Tibial artery (tissue), 4 donors: ENCODE measurements around the gene PTEN.
A peak's percentile ranks its signal among the peaks of the same experiment; 100 is the strongest.

ENCODE experiments used
- DNase-seq, 2 donors: peaks; one replicate each; pipeline ENCODE4 v3.0.0-alpha.2; 2019
- H3K27ac ChIP-seq, 2 donors: fragments of 200-600 bp; sonication (generic) in 1 of 2; 1 replicate in 1 of 2; 2 replicates in 1 of 2; pipeline ENCODE4 v1.5.1; 2018 to 2019; ENCODE audit warnings: mild to moderate bottlenecking in 1 of 2
- H3K27me3 ChIP-seq, 2 donors: fragments of 200-600 bp; sonication (generic) in 1 of 2; one replicate each; pipeline versions ENCODE4 v1.5.1 to v1.6.0; 2016 to 2019
- H3K36me3 ChIP-seq, 3 donors: fragments of 200-600 bp; sonication (generic) in 2 of 3; one replicate each; pipeline ENCODE4 v1.5.1; 2016 to 2019; ENCODE audit warnings: mild to moderate bottlenecking in 2 of 3
- H3K4me1 ChIP-seq, 4 donors: fragments of 200-600 bp; sonication (generic) in 2 of 4; 1 replicate in 3 of 4; 2 replicates in 1 of 4; pipeline ENCODE4 v1.5.1; 2016 to 2019
- H3K4me3 ChIP-seq, 2 donors: fragments of 200-600 bp; sonication (generic) in 1 of 2; 1 replicate in 1 of 2; 2 replicates in 1 of 2; pipeline ENCODE4 v1.5.1; 2018 to 2019; ENCODE audit warnings: mild to moderate bottlenecking in 2 of 2
- H3K9me3 ChIP-seq, 3 donors: fragments of 200-600 bp; sonication (generic) in 1 of 3; one replicate each; pipeline ENCODE4 v1.5.1; 2016 to 2019
- CTCF ChIP-seq, 2 experiments: fragments of 200-600 bp in 1 of 2; fragments of 450-650 bp in 1 of 2; IDR thresholded peaks; one replicate each; pipeline ENCODE4 v1.5.1; 2017 to 2019; ENCODE audit warnings: antibody characterized with exemption in 2 of 2, mild to moderate bottlenecking in 1 of 2, moderate library complexity in 1 of 2
- intact Hi-C: fragments of 100-400 bp; cut with DNase I; formaldehyde crosslinking; loops from one replicate; pipeline ENCODE4 v1.15.0; 2023; ENCODE audit warnings: low total_unique reads

PTEN gene

DNA sequence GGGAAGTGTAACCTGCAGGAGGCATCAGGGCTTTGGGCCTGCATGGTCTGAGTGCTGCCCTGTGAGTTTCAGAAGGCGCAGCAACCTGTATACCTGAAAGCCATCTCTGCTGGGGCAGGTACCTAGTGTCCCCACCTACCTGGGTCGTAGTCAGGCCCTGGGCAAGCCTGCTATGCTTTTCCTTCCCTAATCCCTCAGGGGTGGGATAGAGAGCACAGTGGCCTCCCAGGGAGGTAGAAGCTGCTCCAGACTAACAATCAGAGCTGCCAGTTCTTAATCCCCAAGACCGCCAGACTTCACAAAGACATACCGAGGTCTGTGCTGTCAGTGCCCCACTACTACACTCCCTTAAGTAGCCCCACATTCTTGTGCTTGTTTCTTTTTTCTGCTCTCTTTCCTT is 52.0 kb downstream of the PTEN start:
- DNase-seq: no peak
- H3K27ac ChIP-seq: peak overlapping the region; percentile 0 to 7
- intact Hi-C loops: no loop called here
- H3K36me3 ChIP-seq: peaks cover 18 to 21% (median 19%) of the 10 kb centered on the region in 3 donors
- TF ChIP-seq CTCF (IDR thresholded peaks at IDR 0.05): no peak
- peaks cover 0 to 49% (median 12%) of the 10 kb centered on the region in 4 donors for H3K4me1 ChIP-seq
- no peaks in the 10 kb centered on the region for H3K27me3 ChIP-seq
- no peak overlapping the region for H3K4me3 ChIP-seq
- peaks cover 0 to 15% (median 4%) of the 10 kb centered on the region in 3 donors for H3K9me3 ChIP-seq

DNA sequence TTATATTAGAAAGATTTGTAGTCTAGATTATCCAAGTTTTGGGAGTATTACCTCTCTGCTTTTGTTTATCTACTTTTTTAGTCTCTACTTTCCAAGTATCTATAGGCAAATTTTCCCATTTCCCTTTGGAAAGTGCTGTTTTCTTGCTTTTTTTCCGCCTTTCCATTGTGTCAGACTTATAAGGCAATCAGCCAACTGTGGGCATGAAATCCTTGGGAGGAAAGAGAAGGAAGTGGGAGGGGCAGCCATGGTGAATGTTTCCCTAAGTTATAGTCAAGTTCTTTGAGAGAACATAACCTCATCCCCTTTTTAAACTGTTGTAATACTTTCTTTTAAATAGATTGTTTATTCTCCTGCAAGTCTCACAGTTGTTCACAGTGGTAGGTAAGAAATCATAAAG is 52.6 kb downstream of the PTEN start:
- intact Hi-C loops: no loop called here
- DNase-seq: peak in 1 of 2 donors; percentile 46
- H3K9me3 ChIP-seq: peaks cover 0 to 15% (median 4%) of the 10 kb centered on the region in 3 donors

GRCh38 chr10:87916515-87916914 is 53.1 kb downstream of the PTEN start:
- TF ChIP-seq CTCF (IDR thresholded peaks at IDR 0.05): no peak

More for the DNA sequence above, 52.6 kb downstream of the PTEN start:
- peaks cover 18 to 21% (median 19%) of the 10 kb centered on the region in 3 donors for H3K36me3 ChIP-seq
- no peak for TF ChIP-seq CTCF (IDR thresholded peaks at IDR 0.05)
- peak overlapping the region; percentile 0 to 7 for H3K27ac ChIP-seq
- H3K4me1 ChIP-seq: peaks cover 0 to 55% (median 12%) of the 10 kb centered on the region in 4 donors
- H3K4me3 ChIP-seq: no peak overlapping the region
- no peaks in the 10 kb centered on the region for H3K27me3 ChIP-seq

DNA sequence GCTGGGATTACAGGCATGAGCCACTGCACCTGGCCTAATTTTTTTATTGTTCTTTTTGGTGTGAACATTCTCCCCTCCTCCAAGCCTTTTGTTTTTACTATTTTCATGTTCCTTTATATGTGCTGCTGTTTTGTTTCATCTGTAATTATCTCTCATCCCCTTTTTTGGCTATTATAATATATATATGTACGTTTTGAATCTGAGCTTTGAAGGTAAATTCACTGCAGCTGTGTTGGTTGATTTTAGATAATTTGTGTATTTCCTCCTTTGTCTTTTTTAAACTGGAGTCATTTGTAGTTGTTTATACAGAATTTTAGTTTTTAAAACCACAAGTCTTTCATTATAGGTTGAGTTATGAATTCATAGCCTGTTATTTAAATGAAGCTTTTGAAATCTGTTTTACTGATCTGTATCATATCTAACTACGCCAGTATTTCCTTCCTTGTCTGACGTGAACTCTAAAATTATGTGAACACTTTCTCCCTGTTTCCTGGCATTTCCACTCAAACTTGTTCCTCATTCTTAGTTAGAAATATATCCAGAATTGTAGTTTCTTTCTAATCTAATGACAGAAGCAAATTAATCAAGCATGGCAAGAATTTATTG is 54.9 kb downstream of the PTEN start:
- Histone ChIP-seq H3K4me1 (peaks cover 0 to 79% (median 22%) of the 10 kb centered on the region in 4 donors), H3K36me3 (peaks cover 3 to 15% (median 12%) of the 10 kb centered on the region in 3 donors), H3K27me3 (no peaks in the 10 kb centered on the region), H3K4me3 (no peak overlapping the region), H3K9me3 (peaks cover 0 to 4% (median 0%) of the 10 kb centered on the region in 3 donors), H3K27ac (no peak overlapping the region)
- no peak for DNase-seq
- intact Hi-C loops: no loop called here
- TF ChIP-seq CTCF (IDR thresholded peaks at IDR 0.05): no peak

More at GRCh38 chr10:87916515-87916914, 53.1 kb downstream of the PTEN start:
- intact Hi-C loops: no loop called here
- Histone ChIP-seq H3K36me3 (peaks cover 18 to 21% (median 19%) of the 10 kb centered on the region in 3 donors), H3K27me3 (no peaks in the 10 kb centered on the region), H3K4me3 (no peak overlapping the region), H3K27ac (peak overlapping the region; percentile 0 to 7), H3K9me3 (peaks cover 0 to 15% (median 4%) of the 10 kb centered on the region in 3 donors), H3K4me1 (peaks cover 0 to 60% (median 12%) of the 10 kb centered on the region in 4 donors)
- no peak for DNase-seq

- no peaks in the 10 kb centered on the region for H3K36me3 ChIP-seq
- peaks cover 0 to 100% (median 23%) of the 10 kb centered on the region in 4 donors for H3K4me1 ChIP-seq
- no peaks in the 10 kb centered on the region for H3K27me3 ChIP-seq
- TF ChIP-seq CTCF (IDR thresholded peaks at IDR 0.05): no peak
- no peak overlapping the region for H3K27ac ChIP-seq
- DNase-seq: no peak
- intact Hi-C loops: no loop called here
- no peaks in the 10 kb centered on the region for H3K9me3 ChIP-seq
- no peak overlapping the region for H3K4me3 ChIP-seq
These were observed 57.1 kb downstream of the PTEN start for GRCh38 chr10:87920538-87920937.
